GM18502 (cell line): Measurements from ENCODE around the gene ARHGAP5.

ENCODE experiments used
- ATAC-seq: cut with Tn5 transposase; IDR thresholded peaks from one replicate; pipeline ENCODE4 v1.9.1; 2021; ENCODE audit warnings: mild to moderate bottlenecking; ENCODE audit not compliant: unreplicated experiment, poor library complexity

ARHGAP5 gene, protein sequence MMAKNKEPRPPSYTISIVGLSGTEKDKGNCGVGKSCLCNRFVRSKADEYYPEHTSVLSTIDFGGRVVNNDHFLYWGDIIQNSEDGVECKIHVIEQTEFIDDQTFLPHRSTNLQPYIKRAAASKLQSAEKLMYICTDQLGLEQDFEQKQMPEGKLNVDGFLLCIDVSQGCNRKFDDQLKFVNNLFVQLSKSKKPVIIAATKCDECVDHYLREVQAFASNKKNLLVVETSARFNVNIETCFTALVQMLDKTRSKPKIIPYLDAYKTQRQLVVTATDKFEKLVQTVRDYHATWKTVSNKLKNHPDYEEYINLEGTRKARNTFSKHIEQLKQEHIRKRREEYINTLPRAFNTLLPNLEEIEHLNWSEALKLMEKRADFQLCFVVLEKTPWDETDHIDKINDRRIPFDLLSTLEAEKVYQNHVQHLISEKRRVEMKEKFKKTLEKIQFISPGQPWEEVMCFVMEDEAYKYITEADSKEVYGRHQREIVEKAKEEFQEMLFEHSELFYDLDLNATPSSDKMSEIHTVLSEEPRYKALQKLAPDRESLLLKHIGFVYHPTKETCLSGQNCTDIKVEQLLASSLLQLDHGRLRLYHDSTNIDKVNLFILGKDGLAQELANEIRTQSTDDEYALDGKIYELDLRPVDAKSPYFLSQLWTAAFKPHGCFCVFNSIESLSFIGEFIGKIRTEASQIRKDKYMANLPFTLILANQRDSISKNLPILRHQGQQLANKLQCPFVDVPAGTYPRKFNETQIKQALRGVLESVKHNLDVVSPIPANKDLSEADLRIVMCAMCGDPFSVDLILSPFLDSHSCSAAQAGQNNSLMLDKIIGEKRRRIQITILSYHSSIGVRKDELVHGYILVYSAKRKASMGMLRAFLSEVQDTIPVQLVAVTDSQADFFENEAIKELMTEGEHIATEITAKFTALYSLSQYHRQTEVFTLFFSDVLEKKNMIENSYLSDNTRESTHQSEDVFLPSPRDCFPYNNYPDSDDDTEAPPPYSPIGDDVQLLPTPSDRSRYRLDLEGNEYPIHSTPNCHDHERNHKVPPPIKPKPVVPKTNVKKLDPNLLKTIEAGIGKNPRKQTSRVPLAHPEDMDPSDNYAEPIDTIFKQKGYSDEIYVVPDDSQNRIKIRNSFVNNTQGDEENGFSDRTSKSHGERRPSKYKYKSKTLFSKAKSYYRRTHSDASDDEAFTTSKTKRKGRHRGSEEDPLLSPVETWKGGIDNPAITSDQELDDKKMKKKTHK (N-terminal part only)

GRCh38 chr14:32077081-32078022, at the start of gene ARHGAP5:
TSS of gene ARHGAP5 (plus strand) at chr14:32077304. CDS start at chr14:32090670, 13,366 bp downstream.
- ATAC-seq, result peak; percentile 49

- ATAC-seq, result no peak
Measured at GRCh38 chr14:32028599-32028998, 48.5 kb upstream of the ARHGAP5 start.

DNA sequence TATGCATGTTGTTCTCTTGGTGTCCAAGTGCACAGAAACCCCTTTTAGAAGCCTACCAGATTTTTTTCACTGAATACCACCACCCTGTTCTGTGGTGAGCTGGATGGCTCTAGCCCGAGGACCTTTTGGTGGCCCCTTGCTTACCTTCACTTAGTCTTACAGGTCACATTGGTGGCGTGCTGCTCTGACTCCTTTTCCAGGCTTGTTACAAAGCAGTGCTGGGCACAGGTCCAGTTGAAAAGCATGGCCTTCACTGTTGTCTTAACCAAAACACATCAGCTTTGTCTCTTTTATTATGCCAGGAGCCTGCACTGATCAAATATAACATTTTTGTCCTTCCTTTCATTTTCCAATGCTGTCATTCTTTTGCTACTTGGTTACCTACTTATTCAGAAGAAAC, 43.6 kb upstream of the ARHGAP5 start:
- no peak for ATAC-seq

GRCh38 chr14:32038876-32039275, 38.2 kb upstream of the ARHGAP5 start:
- ATAC-seq, result no peak

DNA sequence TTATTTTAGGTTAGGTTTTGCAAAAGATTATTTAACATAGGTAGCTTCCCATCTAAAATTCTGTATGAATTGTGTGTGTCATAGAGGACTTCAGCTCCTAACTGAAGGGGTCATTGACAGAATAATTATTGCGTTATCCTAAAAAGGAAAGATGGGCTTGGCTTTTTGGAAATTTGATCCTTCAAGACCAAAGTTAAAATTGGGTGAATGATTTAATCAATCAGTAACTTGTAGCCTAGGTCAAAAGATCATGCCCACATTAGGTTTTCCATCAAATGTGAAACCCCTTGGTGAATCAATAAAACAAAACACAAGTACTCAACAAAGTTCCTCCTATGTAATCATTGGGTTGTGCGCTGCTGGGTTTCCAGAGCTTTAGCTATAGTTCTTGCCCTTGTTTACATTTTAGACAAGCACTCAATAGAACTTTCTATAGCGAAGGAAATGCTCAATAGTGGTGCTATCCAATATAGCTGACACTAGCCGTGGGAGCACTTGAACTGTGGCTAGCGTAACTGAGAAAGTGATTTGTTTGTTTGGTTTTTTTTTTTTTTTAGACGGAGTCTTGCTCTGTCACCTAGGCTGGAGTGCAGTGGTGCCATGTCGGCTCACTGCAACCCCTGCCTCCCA, 37.6 kb upstream of the ARHGAP5 start:
- ATAC-seq, result no peak

DNA sequence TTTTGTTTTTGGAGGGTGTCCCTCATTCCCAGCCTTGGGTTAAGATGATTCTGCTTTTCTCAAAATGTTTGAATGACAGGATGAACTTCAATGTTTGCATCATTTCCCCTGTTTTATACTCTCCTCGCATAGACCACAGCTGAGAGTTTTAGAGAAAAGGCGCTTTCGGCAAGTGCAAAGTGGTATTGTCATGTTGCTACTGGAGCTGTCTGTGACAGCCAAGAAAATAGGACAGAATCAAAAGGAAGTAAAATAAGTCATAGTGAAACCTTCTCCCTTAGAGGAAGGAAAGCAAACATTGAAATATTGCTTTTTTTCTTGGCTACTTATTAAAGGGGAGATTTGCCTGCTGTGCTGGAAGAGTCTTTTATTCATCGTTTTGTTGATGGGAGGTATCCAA, 33.5 kb upstream of the ARHGAP5 start:
- no peak for ATAC-seq

- ATAC-seq, result no peak
Measured at GRCh38 chr14:32044454-32044853, 32.6 kb upstream of the ARHGAP5 start.

DNA sequence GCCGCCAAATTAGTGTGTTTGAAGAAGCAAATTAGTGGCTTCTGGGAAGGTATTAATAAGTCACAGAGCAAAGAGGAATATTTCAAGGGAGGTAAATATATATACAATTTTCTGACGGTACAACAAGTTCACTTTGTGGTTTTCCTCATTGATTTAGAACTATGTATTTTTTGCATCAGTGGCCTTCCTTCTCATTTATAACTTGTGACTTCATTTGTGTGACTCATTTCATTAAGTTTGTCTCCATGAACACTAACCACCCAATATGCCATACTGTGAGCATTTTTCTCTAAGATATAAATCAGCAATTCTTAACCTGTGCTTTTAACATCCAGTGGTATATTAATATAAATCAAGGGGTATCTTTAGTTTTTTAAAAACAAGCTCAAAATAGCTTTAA, 29.3 kb upstream of the ARHGAP5 start:
- ATAC-seq, result no peak

- no peak for ATAC-seq
Measured at GRCh38 chr14:32049361-32050088, 27.6 kb upstream of the ARHGAP5 start.

GRCh38 chr14:32050878-32051277, 26.2 kb upstream of the ARHGAP5 start:
- no peak for ATAC-seq

DNA sequence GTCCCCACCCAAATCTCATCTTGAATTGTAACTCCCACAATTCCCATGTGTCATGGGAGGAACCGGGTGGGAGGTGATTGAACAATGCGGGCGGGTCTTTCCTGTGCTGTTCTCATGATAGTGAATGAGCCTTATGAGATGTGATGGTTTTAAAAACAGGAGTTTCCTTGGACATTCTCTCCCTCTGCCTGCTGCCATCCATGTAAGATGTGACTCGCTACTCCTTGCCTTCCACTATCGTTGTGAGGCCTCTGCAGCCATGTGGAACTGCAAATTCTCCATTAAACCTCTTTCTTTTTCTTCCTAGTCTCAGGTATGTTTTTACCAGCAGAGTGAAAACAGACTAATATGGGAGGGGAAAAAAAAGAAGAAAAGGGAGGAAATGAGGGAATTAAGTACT, 22.6 kb upstream of the ARHGAP5 start:
- ATAC-seq, result no peak

GRCh38 chr14:32055175-32055574, 21.9 kb upstream of the ARHGAP5 start:
- no peak for ATAC-seq

GRCh38 chr14:32059702-32060101, 17.4 kb upstream of the ARHGAP5 start:
- ATAC-seq, result no peak

GRCh38 chr14:32064931-32065330, 12.2 kb upstream of the ARHGAP5 start:
- ATAC-seq, result no peak

DNA sequence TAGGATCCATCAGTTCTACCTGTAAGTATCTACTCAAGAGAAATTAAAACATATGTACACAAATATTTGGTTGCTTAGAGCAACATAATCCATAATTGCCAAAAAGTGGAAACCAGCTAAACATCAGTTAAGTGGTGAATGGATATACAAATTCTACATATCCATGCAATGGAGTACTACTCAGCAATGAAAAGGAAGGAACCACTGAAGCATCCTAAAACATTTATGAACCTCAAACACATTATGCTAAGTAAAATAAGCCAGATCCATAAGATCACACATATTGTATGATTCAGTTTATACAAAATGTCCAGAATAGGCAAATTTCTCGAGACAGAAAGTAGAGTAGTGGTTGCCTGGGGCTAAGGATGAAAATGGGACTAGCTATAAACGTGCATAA, 8.4 kb upstream of the ARHGAP5 start:
- ATAC-seq, result no peak

DNA sequence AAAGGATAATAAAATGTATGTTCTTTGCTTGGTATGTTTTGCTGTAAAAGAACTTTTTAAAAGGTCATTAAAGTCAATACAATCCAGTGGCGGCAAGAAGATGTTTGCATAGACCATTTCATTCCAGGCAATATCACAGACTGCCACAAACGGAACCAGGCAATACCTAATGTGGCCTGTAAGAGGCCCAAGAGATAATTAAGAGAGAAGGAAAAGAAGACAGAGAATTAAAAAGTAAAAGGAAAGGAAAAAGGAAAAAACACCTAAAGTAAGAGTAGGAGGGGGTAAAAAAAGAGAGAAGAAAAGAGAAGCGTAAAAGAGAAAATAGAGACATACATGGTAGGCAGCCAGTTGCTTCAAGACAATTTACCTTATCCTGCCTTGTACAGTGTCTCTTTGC, 6.8 kb upstream of the ARHGAP5 start:
- no peak for ATAC-seq

- ATAC-seq, result no peak
Measured at GRCh38 chr14:32072676-32073075, 4.4 kb upstream of the ARHGAP5 start.

- peak; percentile 22 for ATAC-seq
Measured at GRCh38 chr14:32073537-32074189, 3.4 kb upstream of the ARHGAP5 start.
